GM23248 (cell line): Measurements from ENCODE around the gene DPP8.

Experiments
- EZH2 ChIP-seq: fragments of 200-600 bp; sonication (generic); IDR thresholded peaks from 2 replicates; pipeline ENCODE4 v1.6.1; 2018; ENCODE audit warnings: antibody characterized with exemption, mild to moderate bottlenecking; ENCODE audit not compliant: insufficient read depth, poor library complexity, severe bottlenecking
- EZH2phosphoT487 ChIP-seq: fragments of 200-600 bp; sonication (generic); IDR thresholded peaks from 2 replicates; pipeline ENCODE4 v1.6.1; 2018; ENCODE audit warnings: antibody characterized with exemption, moderate library complexity, mild to moderate bottlenecking, low read depth; ENCODE audit not compliant: insufficient read depth

DNA sequence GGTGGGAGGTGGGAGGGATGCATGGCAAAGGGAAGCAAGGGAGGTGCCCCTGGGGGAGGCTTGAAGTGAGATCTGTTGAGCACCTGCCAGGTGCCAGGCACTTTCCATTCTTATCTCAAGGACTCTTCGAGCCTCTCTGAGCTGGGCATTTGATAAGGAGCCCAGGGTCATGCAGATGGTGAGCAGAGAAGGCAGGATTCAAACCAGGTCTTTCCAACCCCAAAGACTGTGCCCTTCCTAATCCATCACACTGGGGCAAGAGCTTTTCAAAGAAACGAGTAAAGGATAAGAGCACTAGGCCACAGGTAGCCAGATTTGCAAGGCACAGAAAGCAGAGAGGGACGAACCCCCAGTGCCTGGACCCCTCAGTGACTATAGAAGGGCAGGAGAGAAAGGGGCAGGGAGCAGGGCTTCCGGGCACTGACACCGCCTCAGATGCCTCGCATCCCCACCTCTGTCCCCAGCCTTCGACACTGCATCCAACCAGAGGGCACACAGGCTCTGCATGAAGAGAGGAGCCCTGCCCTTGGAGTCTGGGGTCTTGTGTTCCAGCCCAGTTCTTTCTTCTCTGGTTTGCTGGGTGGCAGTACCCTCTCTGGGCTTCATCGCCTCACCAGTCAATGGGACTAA, 115.8 kb downstream of the DPP8 start:
- TF ChIP-seq EZH2phosphoT487 (no peak), EZH2 (no peak)
